GM13976 (cell line): Measurements from ENCODE around the gene JPH4.

Experiments
- DNase-seq: peaks from one replicate; pipeline ENCODE4 v3.0.0; 2012; ENCODE audit warnings: low spot score
- CTCF ChIP-seq: IDR thresholded peaks from 2 replicates; pipeline ENCODE4 v1.5.1; 2012; ENCODE audit warnings: borderline replicate concordance, mild to moderate bottlenecking; ENCODE audit not compliant: insufficient read depth; ENCODE audit errors: extremely low read depth, missing control alignments, control extremely low read depth
- in situ Hi-C: fragments of 300-500 bp; cut with MboI; formaldehyde crosslinking; loops from one replicate; pipeline ENCODE4 v1.12.0; 2022; ENCODE audit warnings: low sequenced_read_pairs, mixed read lengths, inconsistent platforms; ENCODE audit not compliant: unreplicated experiment

The JPH4 gene

GRCh38 chr14:23579739-23580138 lies 1.1 kb upstream of the JPH4 start:
- no peak for DNase-seq
- in situ Hi-C loops: no loop called here
- no peak for TF ChIP-seq CTCF

- TF ChIP-seq CTCF: no peak
- DNase-seq: no peak
- in situ Hi-C loops: no loop called here
These were observed 681 bp upstream of the JPH4 start for GRCh38 chr14:23579311-23579630.

- peak; percentile 72 for DNase-seq
- no peak for TF ChIP-seq CTCF
- in situ Hi-C loops: no loop called here
These were observed 739 bp downstream of the JPH4 start for GRCh38 chr14:23577710-23578392.

- no peak for TF ChIP-seq CTCF
- peak; percentile 63 for DNase-seq
- in situ Hi-C loops: no loop called here
These were observed 1.4 kb downstream of the JPH4 start for GRCh38 chr14:23577004-23577681.

GRCh38 chr14:23573384-23574015 lies 5.1 kb downstream of the JPH4 start:
- no peak for TF ChIP-seq CTCF
- no peak for DNase-seq
- in situ Hi-C loops: no loop called here

GRCh38 chr14:23572836-23573235 lies 5.8 kb downstream of the JPH4 start:
- no peak for TF ChIP-seq CTCF
- in situ Hi-C loops: no loop called here

More at GRCh38 chr14:23572836-23573235, 5.8 kb downstream of the JPH4 start:
- DNase-seq: no peak
